ENCODE results near the gene JAZF1.

DNA sequence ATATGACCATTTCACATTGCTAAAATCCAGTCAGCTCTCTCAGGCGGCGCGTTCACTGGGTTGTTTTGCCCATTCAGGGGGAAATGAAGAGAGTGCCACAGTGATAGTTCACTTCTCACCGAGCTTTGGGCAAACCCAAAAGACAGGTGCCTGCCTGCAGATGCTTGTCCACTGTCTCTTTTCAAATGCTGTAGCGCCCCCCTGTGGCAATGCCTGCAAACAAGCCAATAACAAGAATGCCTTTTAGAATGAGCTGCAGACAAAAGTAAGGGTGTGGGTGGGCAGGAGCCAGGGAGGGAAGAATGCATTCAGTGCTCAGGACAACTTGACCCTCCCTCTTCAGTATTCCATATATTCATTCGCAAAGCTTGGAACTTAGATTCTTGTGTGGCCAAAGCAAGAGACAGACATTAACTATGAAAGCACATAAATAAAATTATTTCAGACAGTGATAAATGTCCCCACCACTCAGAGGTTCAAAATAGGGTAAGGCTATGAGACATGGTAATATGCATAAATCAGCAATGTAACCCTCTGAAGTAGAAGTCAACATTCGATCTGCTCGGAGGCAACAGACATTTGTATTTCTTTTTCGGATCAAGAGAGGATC, 86.9 kb downstream of the JAZF1 start:
- no peak for TF ChIP-seq EP300 (IDR thresholded peaks at IDR 0.05)
- TF ChIP-seq, protein P1, sequence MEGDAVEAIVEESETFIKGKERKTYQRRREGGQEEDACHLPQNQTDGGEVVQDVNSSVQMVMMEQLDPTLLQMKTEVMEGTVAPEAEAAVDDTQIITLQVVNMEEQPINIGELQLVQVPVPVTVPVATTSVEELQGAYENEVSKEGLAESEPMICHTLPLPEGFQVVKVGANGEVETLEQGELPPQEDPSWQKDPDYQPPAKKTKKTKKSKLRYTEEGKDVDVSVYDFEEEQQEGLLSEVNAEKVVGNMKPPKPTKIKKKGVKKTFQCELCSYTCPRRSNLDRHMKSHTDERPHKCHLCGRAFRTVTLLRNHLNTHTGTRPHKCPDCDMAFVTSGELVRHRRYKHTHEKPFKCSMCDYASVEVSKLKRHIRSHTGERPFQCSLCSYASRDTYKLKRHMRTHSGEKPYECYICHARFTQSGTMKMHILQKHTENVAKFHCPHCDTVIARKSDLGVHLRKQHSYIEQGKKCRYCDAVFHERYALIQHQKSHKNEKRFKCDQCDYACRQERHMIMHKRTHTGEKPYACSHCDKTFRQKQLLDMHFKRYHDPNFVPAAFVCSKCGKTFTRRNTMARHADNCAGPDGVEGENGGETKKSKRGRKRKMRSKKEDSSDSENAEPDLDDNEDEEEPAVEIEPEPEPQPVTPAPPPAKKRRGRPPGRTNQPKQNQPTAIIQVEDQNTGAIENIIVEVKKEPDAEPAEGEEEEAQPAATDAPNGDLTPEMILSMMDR (IDR thresholded peaks at IDR 0.05) = peak in 3 of 7 experiments; percentile 38 to 53 (median 50)
- TF ChIP-seq POLR2A (IDR thresholded peaks at IDR 0.05) = no peak
- no peak for TF ChIP-seq POLR2AphosphoS5 (IDR thresholded peaks at IDR 0.05)
